ELF-1 (cell line): ENCODE results near the gene ARNT2.

Experiments used
- DNase-seq: peaks from one replicate; pipeline ENCODE4 v3.0.0-alpha.2; 2016; ENCODE audit warnings: low read depth, low spot score

The ARNT2 gene

GRCh38 chr15:80514071-80514780 lies 110.0 kb downstream of the ARNT2 start:
- DNase-seq = no peak

DNA sequence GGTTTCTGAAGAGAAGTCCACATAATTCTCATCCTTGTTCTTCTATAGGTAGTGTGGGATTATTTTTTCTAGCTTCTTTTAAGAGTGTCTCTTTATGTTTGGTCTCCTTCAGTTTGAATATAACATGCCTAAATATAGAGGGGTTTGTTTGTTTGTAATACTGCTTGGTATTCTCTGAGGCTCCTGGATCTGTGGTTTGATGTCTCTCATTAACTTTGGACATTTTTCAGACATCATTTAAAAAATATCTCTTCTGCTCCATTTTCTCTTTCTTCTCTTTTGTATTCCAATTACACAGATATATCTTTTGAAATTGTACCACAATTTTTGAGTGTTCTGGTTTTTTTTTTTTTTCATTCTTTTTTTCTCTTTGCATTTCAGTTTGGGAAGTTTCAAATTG lies 113.1 kb downstream of the ARNT2 start:
- DNase-seq = no peak

- DNase-seq = no peak
Observed at GRCh38 chr15:80518522-80518921, 114.3 kb downstream of the ARNT2 start.

- DNase-seq = no peak
Observed at GRCh38 chr15:80523746-80524145, 119.6 kb downstream of the ARNT2 start.

DNA sequence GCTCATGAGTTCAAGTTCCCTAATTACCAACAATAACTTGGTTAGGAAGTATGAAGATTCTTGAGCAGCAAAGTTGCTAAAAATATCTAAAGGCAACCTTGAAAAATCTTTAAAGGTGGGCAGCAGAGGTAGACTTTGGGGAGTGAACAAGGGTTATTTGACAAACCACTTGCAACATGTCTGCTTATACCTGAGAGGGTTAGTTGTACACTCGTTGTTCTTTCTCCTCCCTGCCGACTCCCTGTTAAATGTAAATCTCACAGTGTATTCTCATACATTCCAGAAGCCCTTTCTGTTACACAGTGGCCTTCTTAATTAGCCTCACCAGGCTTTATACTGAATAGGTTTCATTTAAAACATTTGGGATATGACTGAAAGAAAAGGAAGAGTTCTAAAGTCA lies 121.7 kb downstream of the ARNT2 start:
- DNase-seq = no peak

DNA sequence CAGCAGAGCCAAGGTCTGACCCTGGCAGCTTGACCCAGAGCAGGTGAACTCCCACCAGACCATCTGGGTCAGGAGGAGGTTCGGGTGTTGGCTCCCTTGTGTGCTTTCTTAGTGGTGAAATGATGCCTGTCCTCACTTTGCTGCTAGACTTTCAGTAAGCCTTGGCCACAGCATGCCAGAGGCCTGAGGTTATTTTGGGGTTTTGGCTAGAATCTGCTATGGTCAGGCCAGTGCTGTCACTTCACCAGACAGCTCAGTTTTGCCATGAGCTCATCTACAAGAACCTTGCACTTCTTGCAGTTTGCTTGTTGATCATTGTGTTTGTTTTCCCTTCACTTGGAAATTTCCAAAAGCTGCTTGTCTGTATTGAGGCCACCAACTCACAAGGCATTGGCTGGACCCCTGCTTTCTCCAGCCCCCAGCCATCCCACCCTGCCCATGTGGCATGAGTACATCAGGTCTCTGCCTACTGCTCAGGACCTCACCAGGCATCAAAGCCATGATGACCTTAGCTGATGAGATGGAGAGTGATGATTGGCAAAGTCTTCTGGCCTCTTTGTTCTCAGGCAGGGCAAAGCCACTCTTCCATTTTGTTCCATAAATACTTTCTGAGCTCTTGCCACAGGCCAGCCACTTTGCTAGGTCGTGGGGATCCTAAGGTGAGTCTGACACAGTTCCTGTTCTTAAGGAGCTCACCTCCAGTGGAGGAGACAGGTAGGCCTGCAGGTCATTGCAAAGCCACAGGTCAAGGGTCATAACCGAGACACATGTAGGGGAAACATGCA lies 122.6 kb downstream of the ARNT2 start:
- DNase-seq = no peak

- no peak for DNase-seq
Observed at GRCh38 chr15:80527406-80527805, 123.2 kb downstream of the ARNT2 start.

DNA sequence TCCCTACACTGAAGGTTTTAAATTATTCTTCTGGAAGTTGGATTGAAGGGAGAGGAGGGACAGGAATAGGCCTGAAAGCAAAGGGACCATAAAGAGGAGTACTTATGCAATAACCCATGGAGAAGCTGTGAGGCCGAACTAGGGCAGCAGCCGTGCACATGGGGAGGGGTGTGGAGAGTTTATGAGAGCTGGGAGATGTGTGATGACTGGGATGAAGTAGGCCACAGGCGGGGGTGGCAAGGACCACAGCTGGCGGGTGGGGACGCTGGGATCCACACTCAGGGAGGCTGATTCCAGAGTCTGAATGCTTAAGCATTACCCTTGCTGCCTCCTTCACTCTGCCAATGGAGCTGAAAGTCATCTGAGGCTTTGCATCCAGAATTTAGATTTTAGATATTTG lies 123.8 kb downstream of the ARNT2 start:
- DNase-seq = no peak

- no peak for DNase-seq
Observed at GRCh38 chr15:80530737-80531365, 126.7 kb downstream of the ARNT2 start.

DNA sequence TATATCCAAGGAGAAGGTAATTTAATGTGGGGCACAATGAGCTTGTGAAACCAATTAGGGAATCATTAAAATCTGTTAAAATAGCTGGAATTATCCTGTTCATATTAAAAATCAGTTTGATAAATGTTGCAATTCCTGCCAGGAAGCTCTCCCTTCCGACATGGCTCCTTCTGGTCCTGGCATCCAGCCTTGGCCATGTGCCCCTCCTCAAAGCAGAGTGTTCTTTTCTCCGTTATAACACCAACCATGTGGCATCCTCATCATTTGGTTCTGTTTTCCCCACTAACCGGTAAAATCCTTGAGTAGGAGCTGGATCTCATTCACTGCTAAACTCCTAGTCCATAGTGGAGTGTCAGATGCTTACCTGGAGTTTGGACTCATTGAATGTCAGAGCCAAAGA lies 127.2 kb downstream of the ARNT2 start:
- no peak for DNase-seq

DNA sequence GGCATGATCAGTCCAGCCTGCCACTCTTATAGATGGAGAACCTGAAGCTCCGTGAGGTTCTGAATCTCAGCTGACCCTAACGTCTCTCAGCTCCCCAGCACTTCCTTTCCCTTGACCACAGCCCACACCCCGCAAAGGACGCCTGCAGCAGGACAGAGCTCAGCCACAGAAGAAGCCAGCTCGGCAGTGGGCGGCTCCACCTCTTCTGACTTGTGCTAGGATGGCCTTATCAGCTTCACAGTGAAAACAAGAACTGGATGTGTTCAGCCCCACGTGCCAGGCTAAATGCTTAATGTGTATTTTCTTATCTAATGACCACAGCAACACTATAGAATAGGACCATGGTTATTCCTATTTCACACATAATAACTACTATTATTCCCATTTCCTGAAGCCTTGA lies 127.6 kb downstream of the ARNT2 start:
- no peak for DNase-seq

- no peak for DNase-seq
Observed at GRCh38 chr15:80533790-80534333, 129.7 kb downstream of the ARNT2 start.

- DNase-seq = peak; percentile 43
Observed at GRCh38 chr15:80536231-80536630, 132.0 kb downstream of the ARNT2 start.

GRCh38 chr15:80536716-80537115 lies 132.5 kb downstream of the ARNT2 start:
- DNase-seq = peak; percentile 81

DNA sequence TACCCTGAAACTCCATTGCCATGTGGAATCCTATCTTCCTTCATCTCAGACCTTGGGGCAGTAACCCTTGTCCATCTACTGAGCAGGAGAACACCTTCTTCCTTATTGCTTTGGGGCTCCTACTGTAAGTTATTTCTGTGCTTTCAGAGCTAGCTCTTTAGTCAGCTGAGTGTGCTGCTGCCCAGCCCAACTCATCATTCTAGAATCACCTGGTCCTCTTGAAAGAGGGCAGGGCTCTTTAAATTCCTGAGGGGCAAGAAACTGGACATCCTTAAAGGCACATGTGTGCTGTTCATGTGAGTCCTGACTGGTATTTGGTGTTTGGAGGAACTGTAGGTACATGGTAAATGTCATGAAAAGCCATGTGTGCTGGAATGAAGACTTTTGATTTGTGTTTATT lies 140.9 kb downstream of the ARNT2 start:
- DNase-seq = no peak

GRCh38 chr15:80547264-80547663 lies 143.1 kb downstream of the ARNT2 start:
- DNase-seq = no peak

- no peak for DNase-seq
Observed at GRCh38 chr15:80549191-80549590, 145.0 kb downstream of the ARNT2 start.

DNA sequence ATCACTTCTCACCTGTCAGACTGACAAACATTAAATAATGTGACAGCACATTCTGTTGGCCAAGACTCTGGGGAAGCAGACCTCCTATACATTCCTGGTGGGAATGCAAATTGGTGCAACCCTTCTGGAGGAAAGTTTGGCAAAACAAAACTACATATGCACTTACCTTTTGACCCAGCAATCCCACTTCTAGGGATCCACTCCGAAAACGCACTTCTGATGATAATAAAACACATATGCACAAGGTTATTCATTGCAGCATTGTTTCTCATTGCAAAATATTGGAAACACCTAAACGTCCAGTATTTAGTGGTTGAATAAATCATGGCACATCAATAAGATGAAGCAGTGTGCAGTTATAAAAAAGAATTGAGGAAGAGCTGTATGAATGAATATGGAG lies 145.5 kb downstream of the ARNT2 start:
- no peak for DNase-seq

- no peak for DNase-seq
Observed at GRCh38 chr15:80550219-80550907, 146.2 kb downstream of the ARNT2 start.

- DNase-seq = no peak
Observed at GRCh38 chr15:80550908-80551260, 146.7 kb downstream of the ARNT2 start.

DNA sequence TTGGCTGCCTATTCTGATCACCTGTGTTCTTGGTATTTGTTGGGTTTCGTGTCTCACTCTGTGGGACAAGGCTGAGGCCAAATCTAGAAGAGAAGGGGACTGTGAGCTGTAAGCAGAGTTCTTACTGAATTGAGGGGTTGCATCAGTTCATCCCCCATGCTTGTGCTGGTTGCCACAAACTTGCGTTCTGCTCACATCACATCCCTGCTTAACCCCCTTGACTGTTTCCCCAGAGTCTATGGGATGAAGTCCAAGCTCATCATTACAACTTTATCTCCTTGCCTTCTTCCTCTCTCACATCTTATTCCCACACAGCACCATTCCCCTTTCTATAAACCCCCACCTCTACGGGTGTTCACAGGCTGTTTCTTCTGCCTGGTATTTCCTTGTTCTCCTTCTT lies 147.2 kb downstream of the ARNT2 start:
- no peak for DNase-seq

- DNase-seq = no peak
Observed at GRCh38 chr15:80554560-80554959, 150.4 kb downstream of the ARNT2 start.
